HFFc6 (cell line): ENCODE measurements around the gene POU2F1. TPM values are rescaled to one million over a fixed set of nuclear protein-coding genes. Genes with fewer than 3 reads are reported as not detected.

Experiments
- DNase-seq: peaks from one replicate; pipeline ENCODE4 v3.0.0-alpha.2; 2018
- H3K27ac Mint-ChIP-seq: 2 replicates; pipeline ENCODE4 v1.8.0; 2020; ENCODE audit warnings: mild to moderate bottlenecking, mixed read lengths
- H3K27me3 Mint-ChIP-seq: 2 replicates; pipeline ENCODE4 v1.8.0; 2021; ENCODE audit warnings: mild to moderate bottlenecking, moderate library complexity, mixed read lengths; ENCODE audit not compliant: insufficient read depth
- H3K36me3 Mint-ChIP-seq: 2 replicates; pipeline ENCODE4 v1.8.0; 2021; ENCODE audit warnings: low read depth, mixed read lengths
- H3K4me1 Mint-ChIP-seq: 2 replicates; pipeline ENCODE4 v1.8.0; 2020; ENCODE audit warnings: low read depth, mixed read lengths
- H3K4me3 Mint-ChIP-seq: 2 replicates; pipeline ENCODE4 v1.8.0; 2020; ENCODE audit warnings: mild to moderate bottlenecking, moderate library complexity, mixed read lengths
- H3K9me3 Mint-ChIP-seq: 2 replicates; pipeline ENCODE4 v1.8.0; 2020; ENCODE audit warnings: mild to moderate bottlenecking, mixed read lengths
- CTCF ChIP-seq: fragments of 200-600 bp; sonication (generic); IDR thresholded peaks from 2 replicates; pipeline ENCODE4 v1.5.0; 2021; ENCODE audit warnings: antibody characterized with exemption, mild to moderate bottlenecking
- total RNA-seq, 6 experiments: library from RNA; stranded (reverse); fragmentation: NEBNext Ultra II Directional; extraction: Animal tissue kit (Norgen Biotek cat#: 25700); gene quantifications; 2 replicates in 1 of 6; 3 replicates in 5 of 6; pipeline ENCODE4 v1.2.3, GENCODE V29; 2021

POU2F1 gene
- total RNA-seq, 6 experiments from 2014 or later: 3.4 to 6.6 (median 4.4) TPM

- no peaks in the 10 kb centered on the region for H3K36me3 Mint-ChIP-seq
- TF ChIP-seq CTCF: no peak
- no peak overlapping the region for H3K27ac Mint-ChIP-seq
- no peaks in the 10 kb centered on the region for H3K4me1 Mint-ChIP-seq
- H3K9me3 Mint-ChIP-seq: no peaks in the 10 kb centered on the region
- H3K27me3 Mint-ChIP-seq: peaks cover 24% of the 10 kb centered on the region
- DNase-seq: no peak
- H3K4me3 Mint-ChIP-seq: no peak overlapping the region
These were observed 226.3 kb downstream of the POU2F1 start for GRCh38 chr1:167446966-167447365.

GRCh38 chr1:167447521-167448136 lies 226.9 kb downstream of the POU2F1 start:
- H3K4me3 Mint-ChIP-seq: no peak overlapping the region
- H3K36me3 Mint-ChIP-seq: no peaks in the 10 kb centered on the region
- H3K27ac Mint-ChIP-seq: no peak overlapping the region
- H3K9me3 Mint-ChIP-seq: no peaks in the 10 kb centered on the region
- H3K27me3 Mint-ChIP-seq: peaks cover 29% of the 10 kb centered on the region
- no peaks in the 10 kb centered on the region for H3K4me1 Mint-ChIP-seq
- TF ChIP-seq CTCF: no peak
- no peak for DNase-seq

- Mint-ChIP-seq H3K27me3 (peaks cover 27% of the 10 kb centered on the region), H3K9me3 (no peaks in the 10 kb centered on the region), H3K4me1 (no peaks in the 10 kb centered on the region), H3K36me3 (no peaks in the 10 kb centered on the region), H3K4me3 (no peak overlapping the region), H3K27ac (no peak overlapping the region)
- TF ChIP-seq CTCF: no peak
- DNase-seq: no peak
These were observed 230.2 kb downstream of the POU2F1 start for GRCh38 chr1:167450843-167451242.

GRCh38 chr1:167452483-167452882 lies 231.8 kb downstream of the POU2F1 start:
- Mint-ChIP-seq H3K9me3 (no peaks in the 10 kb centered on the region), H3K27me3 (peaks cover 24% of the 10 kb centered on the region), H3K27ac (no peak overlapping the region), H3K36me3 (no peaks in the 10 kb centered on the region), H3K4me1 (peaks cover 5% of the 10 kb centered on the region; the same call in 1 of the 2 replicates), H3K4me3 (no peak overlapping the region)
- TF ChIP-seq CTCF: no peak
- DNase-seq: no peak

GRCh38 chr1:167453123-167453522 lies 232.4 kb downstream of the POU2F1 start:
- Mint-ChIP-seq H3K4me3 (no peak overlapping the region), H3K36me3 (no peaks in the 10 kb centered on the region), H3K9me3 (no peaks in the 10 kb centered on the region), H3K4me1 (peaks cover 5% of the 10 kb centered on the region; the same call in 1 of the 2 replicates), H3K27ac (no peak overlapping the region), H3K27me3 (peaks cover 25% of the 10 kb centered on the region)
- DNase-seq: no peak
- no peak for TF ChIP-seq CTCF
